H1 (cell line): Measurements from ENCODE around the gene LGALS9. TPM values are rescaled to one million over a fixed set of nuclear protein-coding genes. Genes with fewer than 3 reads are reported as not detected.

Source experiments
- CTCF ChIA-PET: fragments of 300-600 bp; sonication (Branson Sonifier 250); formaldehyde crosslinking; loops from one replicate; lab custom pipeline; 2021; ENCODE audit not compliant: partially characterized antibody; lab: Charles Lee
- POLR2A ChIA-PET: fragments of 300-600 bp; sonication (Branson Sonifier 250); formaldehyde crosslinking; loops from one replicate; lab custom pipeline; 2021; ENCODE audit warnings: inconsistent platforms; ENCODE audit not compliant: partially characterized antibody; lab: Charles Lee
- DNase-seq, 2 experiments: peaks; one replicate each; pipeline versions ENCODE4 v3.0.0 to v3.0.0-alpha.2; 2010 to 2022; ENCODE audit warnings: low spot score in 2 of 2, low read depth in 1 of 2, mixed read lengths in 1 of 2
- FAIRE-seq: peaks from 2 replicates; lab custom pipeline; 2011; peaks lifted over from hg19 to GRCh38; lab: Jason Lieb, UNC
- H2AFZ ChIP-seq: 2 replicates; pipeline ENCODE4 v1.8.1; 2012; ENCODE audit warnings: low read length, inconsistent platforms
- H2AK5ac ChIP-seq: 2 replicates; pipeline ENCODE4 v1.6.1; 2013; ENCODE audit warnings: low read depth, low read length
- H2BK120ac ChIP-seq: replicated peaks from 2 replicates; pipeline ENCODE3; 2013; ENCODE audit warnings: low read depth, low read length, inconsistent platforms
- H2BK12ac ChIP-seq: 2 replicates; pipeline ENCODE4 v1.6.1; 2013; ENCODE audit warnings: low read depth, low read length
- H2BK15ac ChIP-seq: 2 replicates; pipeline ENCODE4 v1.6.1; 2013; ENCODE audit warnings: low read length
- H2BK20ac ChIP-seq: 2 replicates; pipeline ENCODE4 v1.6.1; 2013; ENCODE audit warnings: low read length
- H2BK5ac ChIP-seq: 2 replicates; pipeline ENCODE4 v1.6.1; 2013; ENCODE audit warnings: low read depth, low read length
- H3K14ac ChIP-seq: 2 replicates; pipeline ENCODE4 v1.6.1; 2013; ENCODE audit warnings: inconsistent platforms; ENCODE audit not compliant: insufficient read length
- H3K18ac ChIP-seq: 2 replicates; pipeline ENCODE4 v1.6.1; 2013; ENCODE audit warnings: low read length; ENCODE audit errors: extremely low read depth
- H3K23ac ChIP-seq: 2 replicates; pipeline ENCODE4 v1.6.1; 2013; ENCODE audit warnings: inconsistent platforms; ENCODE audit not compliant: insufficient read length
- H3K23me2 ChIP-seq: 2 replicates; pipeline ENCODE4 v1.6.1; 2013; ENCODE audit warnings: low read depth, low read length
- H3K27ac ChIP-seq: 2 replicates; pipeline ENCODE4 v1.6.1; 2011; ENCODE audit warnings: low read depth, low read length, inconsistent platforms
- H3K27me3 ChIP-seq, 4 experiments: replicated peaks in 1 of 4; 1 replicate in 1 of 4; 2 replicates in 3 of 4; pipeline versions ENCODE4 v1.6.1 to v1.8.1; 2011 to 2013; ENCODE audit warnings: low read length in 3 of 4, mild to moderate bottlenecking in 3 of 4, inconsistent platforms in 2 of 4, mixed read lengths in 2 of 4, moderate library complexity in 1 of 4; ENCODE audit not compliant: control insufficient read depth in 3 of 4, insufficient read depth in 3 of 4; ENCODE audit errors: extremely low read depth in 1 of 4
- H3K36me3 ChIP-seq, 4 experiments: 2 replicates each; pipeline versions ENCODE4 v1.6.1 to v1.8.1; 2011 to 2013; ENCODE audit warnings: mild to moderate bottlenecking in 4 of 4, low read length in 3 of 4, moderate library complexity in 2 of 4, control low read depth in 1 of 4, inconsistent platforms in 1 of 4; ENCODE audit not compliant: insufficient read depth in 4 of 4, control insufficient read depth in 2 of 4
- H3K4ac ChIP-seq: replicated peaks from 2 replicates; pipeline ENCODE3; 2013; ENCODE audit warnings: low read length, low read depth, mixed read lengths, inconsistent platforms; ENCODE audit not compliant: insufficient read length
- H3K4me1 ChIP-seq, 4 experiments: replicated peaks in 1 of 4; 1 replicate in 1 of 4; 2 replicates in 3 of 4; pipeline versions ENCODE4 v1.6.1 to v1.8.1; 2011 to 2013; ENCODE audit warnings: low read length in 3 of 4, inconsistent platforms in 2 of 4, mixed read lengths in 1 of 4; ENCODE audit not compliant: insufficient read depth in 4 of 4, control insufficient read depth in 3 of 4
- H3K4me2 ChIP-seq, 2 experiments: 2 replicates each; pipeline versions ENCODE4 v1.6.1 to v1.8.1; 2011 to 2013; ENCODE audit warnings: low read depth in 2 of 2, low read length in 2 of 2, control low read depth in 1 of 2, inconsistent platforms in 1 of 2, mild to moderate bottlenecking in 1 of 2; ENCODE audit not compliant: insufficient read depth in 1 of 2
- H3K4me3 ChIP-seq, 4 experiments: fragments of 200-600, 300-600 bp in 1 of 4; sonication (generic), shearing (Covaris generic), sonication (Bioruptor Twin) in 1 of 4; 2 replicates each; pipeline versions ENCODE4 v1.5.1 to v1.8.1; 2011 to 2016; ENCODE audit warnings: low read length in 4 of 4, low read depth in 3 of 4, control low read depth in 2 of 4, inconsistent platforms in 2 of 4, mild to moderate bottlenecking in 2 of 4, mixed read lengths in 1 of 4, moderate library complexity in 1 of 4; ENCODE audit not compliant: insufficient read depth in 2 of 4; ENCODE audit errors: extremely low read depth in 1 of 4
- H3K56ac ChIP-seq: replicated peaks from 2 replicates; pipeline ENCODE3; 2013; ENCODE audit warnings: low read depth, mild to moderate bottlenecking, mixed read lengths, low read length, inconsistent platforms; ENCODE audit not compliant: insufficient read length
- H3K79me1 ChIP-seq: 2 replicates; pipeline ENCODE4 v1.6.1; 2013; ENCODE audit warnings: low read depth, low read length, control low read depth
- H3K79me2 ChIP-seq, 2 experiments: 2 replicates each; pipeline versions ENCODE4 v1.6.1 to v1.8.1; 2012 to 2013; ENCODE audit warnings: low read length in 2 of 2, mild to moderate bottlenecking in 2 of 2, inconsistent platforms in 1 of 2; ENCODE audit not compliant: insufficient read depth in 2 of 2, control insufficient read depth in 1 of 2
- H3K9ac ChIP-seq, 4 experiments: replicated peaks in 1 of 4; 1 replicate in 1 of 4; 2 replicates in 3 of 4; pipeline versions ENCODE4 v1.6.1 to v1.8.1; 2011 to 2013; ENCODE audit warnings: low read depth in 3 of 4, low read length in 3 of 4, control low read depth in 2 of 4, mild to moderate bottlenecking in 2 of 4, moderate library complexity in 2 of 4, inconsistent platforms in 1 of 4; ENCODE audit errors: extremely low read depth in 1 of 4
- H3K9me3 ChIP-seq, 2 experiments: 2 replicates each; pipeline versions ENCODE4 v1.6.1 to v1.8.1; 2012 to 2013; ENCODE audit warnings: mild to moderate bottlenecking in 2 of 2, moderate library complexity in 2 of 2, control low read depth in 1 of 2, inconsistent platforms in 1 of 2, low read depth in 1 of 2, low read length in 1 of 2, mixed read lengths in 1 of 2; ENCODE audit not compliant: insufficient read depth in 2 of 2
- H4K20me1 ChIP-seq, 2 experiments: replicated peaks in 1 of 2; 2 replicates each; pipeline versions ENCODE3 to v1.8.1; 2011 to 2013; ENCODE audit warnings: inconsistent platforms in 2 of 2, low read length in 2 of 2, mild to moderate bottlenecking in 1 of 2; ENCODE audit not compliant: insufficient read depth in 2 of 2, control insufficient read depth in 1 of 2
- H4K5ac ChIP-seq: 2 replicates; pipeline ENCODE4 v1.6.1; 2013; ENCODE audit warnings: low read length, low read depth, mixed read lengths, inconsistent platforms; ENCODE audit not compliant: insufficient read length
- H4K8ac ChIP-seq: 2 replicates; pipeline ENCODE4 v1.8.0; 2013; ENCODE audit warnings: mild to moderate bottlenecking, moderate library complexity, low read length, inconsistent platforms; ENCODE audit not compliant: insufficient read depth; ENCODE audit errors: extremely low read depth
- H4K91ac ChIP-seq: replicated peaks from 2 replicates; pipeline ENCODE3; 2013; ENCODE audit warnings: low read length, mixed read lengths, inconsistent platforms; ENCODE audit not compliant: insufficient read length
- BCL11A ChIP-seq, 2 experiments: IDR thresholded peaks; one replicate each; pipeline ENCODE4 v1.6.1; 2011; ENCODE audit warnings: low read depth in 2 of 2, low read length in 2 of 2, mild to moderate bottlenecking in 2 of 2
- NANOG ChIP-seq: IDR thresholded peaks from 2 replicates; pipeline ENCODE4 v1.6.1; 2011; ENCODE audit warnings: low read length, low read depth, mild to moderate bottlenecking, inconsistent platforms; ENCODE audit not compliant: insufficient read depth, poor library complexity, severe bottlenecking
- PHF8 ChIP-seq: fragments of 200-600 bp; sonication (generic); conservative IDR thresholded peaks from 2 replicates; pipeline ENCODE4 v1.7.1; 2012; ENCODE audit warnings: low read depth, mild to moderate bottlenecking, inconsistent platforms, low read length, moderate library complexity
- POLR2A ChIP-seq, 2 experiments: IDR thresholded peaks; 1 replicate in 1 of 2; 2 replicates in 1 of 2; pipeline ENCODE4 v1.6.1; 2011; ENCODE audit warnings: low read depth in 2 of 2, low read length in 2 of 2, mild to moderate bottlenecking in 2 of 2; ENCODE audit errors: control extremely low read depth in 1 of 2
- RAD21 ChIP-seq, 2 experiments: IDR thresholded peaks in 1 of 2; conservative IDR thresholded peaks in 1 of 2; 2 replicates each; pipeline ENCODE4 v1.6.1; 2011; ENCODE audit warnings: low read depth in 2 of 2, low read length in 2 of 2, improper control_type of control experiment in 1 of 2, inconsistent platforms in 1 of 2, mild to moderate bottlenecking in 1 of 2, moderate library complexity in 1 of 2
- SAP30 ChIP-seq: fragments of 300-600 bp; sonication (generic); IDR thresholded peaks from 2 replicates; pipeline ENCODE4 v1.7.1; 2012; ENCODE audit warnings: low read length, moderate library complexity, mild to moderate bottlenecking, inconsistent platforms; ENCODE audit not compliant: insufficient read depth, insufficient replicate concordance
- SP1 ChIP-seq: IDR thresholded peaks from 2 replicates; pipeline ENCODE4 v1.6.1; 2011; ENCODE audit warnings: low read depth, low read length
- SUZ12 ChIP-seq: fragments of 200-600 bp; sonication (generic); IDR thresholded peaks from 2 replicates; pipeline ENCODE4 v1.6.1; 2012; ENCODE audit warnings: mild to moderate bottlenecking, inconsistent platforms, low read length, moderate library complexity, mixed read lengths
- TAF1 ChIP-seq: IDR thresholded peaks from 2 replicates; pipeline ENCODE4 v1.6.1; 2011; ENCODE audit warnings: mild to moderate bottlenecking, low read depth, low read length
- TBP ChIP-seq: IDR thresholded peaks from 2 replicates; pipeline ENCODE4 v1.6.1; 2011; ENCODE audit warnings: low read depth, low read length, improper control_type of control experiment
- TCF12 ChIP-seq: IDR thresholded peaks from 2 replicates; pipeline ENCODE4 v1.6.1; 2011; ENCODE audit warnings: low read depth, mild to moderate bottlenecking, low read length
- TEAD4 ChIP-seq: IDR thresholded peaks from 2 replicates; pipeline ENCODE4 v1.6.1; 2012; ENCODE audit warnings: low read depth, low read length, inconsistent platforms, mixed read lengths
- WGBS, 2 experiments: shearing (Covaris generic) in 1 of 2; methylation state at CpG; one replicate each; pipeline versions ENCODE4 v1.1.6 to v1.1.7; 2013 to 2015; ENCODE audit warnings: low lambda C conversion rate in 2 of 2, mixed read lengths in 2 of 2, inconsistent platforms in 1 of 2, low coverage in 1 of 2, missing lambda C conversion rate in 1 of 2; ENCODE audit not compliant: insufficient replicate concordance in 2 of 2, insufficient coverage in 1 of 2, insufficient read length in 1 of 2; ENCODE audit errors: extremely low coverage in 1 of 2, missing lambda C conversion rate in 1 of 2; 5-methylcytosine and 5-hydroxymethylcytosine counted together
- polyA plus RNA-seq, 7 experiments: library from polyadenylated mRNA; depleted of rRNA in 3 of 7; stranded (reverse) in 5 of 7; unstranded in 2 of 7; fragments of >200 nt in 5 of 7; fragments of 200-250 nt in 2 of 7; gene quantifications; 1 replicate in 5 of 7; 2 replicates in 1 of 7; 4 replicates in 1 of 7; pipeline versions ENCODE4 v1.2.1 to v1.2.3, GENCODE V29; 2011 to 2013; ENCODE audit warnings: missing spikeins in 2 of 7, mixed read lengths in 2 of 7
- total RNA-seq: library from RNA; stranded (reverse); fragmentation: NEBNext Ultra II Directional; extraction: Animal tissue kit (Norgen Biotek cat#: 25700); gene quantifications from 2 replicates; pipeline ENCODE4 v1.2.1, GENCODE V29; 2021
- TF ChIP-seq, protein P1 (sequence below): IDR thresholded peaks from 2 replicates; pipeline ENCODE4 v1.6.1; 2011; ENCODE audit warnings: low read length, improper control_type of control experiment

The LGALS9 gene
- total and polyA plus RNA-seq, 2 of the 8 experiments (the other 6 are each of a cell fraction or from before 2014, with no cell fraction given), result 0.95 to 1.7 TPM

DNA sequence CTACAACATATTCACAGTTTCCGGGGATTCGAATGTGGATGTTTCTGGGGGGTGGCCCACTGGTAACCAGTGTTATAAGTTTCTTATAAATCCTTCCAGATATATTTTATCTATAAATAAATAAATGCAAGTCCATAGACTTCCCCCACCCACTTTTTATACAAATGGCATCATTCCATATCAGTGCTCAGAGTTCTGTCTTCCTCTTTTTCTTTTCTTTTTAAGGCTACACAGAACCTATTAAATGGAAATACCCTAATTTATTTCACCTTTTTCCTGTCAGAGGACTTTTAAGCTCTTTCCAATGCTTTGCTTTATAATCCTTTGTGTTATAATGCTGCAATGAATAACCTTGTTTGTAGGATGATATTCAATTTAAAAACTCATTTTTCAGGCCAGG, 3.8 kb downstream of the LGALS9 start:
- Histone ChIP-seq H3K9me3 (no peaks in the 10 kb centered on the region), H3K4ac (no peak overlapping the region), H3K27ac (no peak overlapping the region), H3K18ac (no peak overlapping the region), H2BK20ac (no peak overlapping the region), H2BK12ac (no peak overlapping the region), H4K5ac (no peak overlapping the region), H2BK5ac (no peak overlapping the region), H3K36me3 (no peaks in the 10 kb centered on the region), H3K14ac (no peak overlapping the region), H2BK120ac (no peak overlapping the region), H3K27me3 (no peaks in the 10 kb centered on the region), H4K8ac (no peak overlapping the region), H4K91ac (no peak overlapping the region), H3K9ac (no peak overlapping the region), H3K79me1 (no peaks in the 10 kb centered on the region), H3K23me2 (no peaks in the 10 kb centered on the region), H3K4me2 (no peak overlapping the region), H3K4me1 (peaks cover 0 to 4% (median 0%) of the 10 kb centered on the region in 4 experiments; a peak in 2 of 7 replicates), H4K20me1 (no peaks in the 10 kb centered on the region), H3K56ac (no peak overlapping the region), H2AFZ (no peak overlapping the region), H2AK5ac (no peak overlapping the region), H3K4me3 (no peak overlapping the region), H2BK15ac (no peak overlapping the region), H3K79me2 (no peaks in the 10 kb centered on the region), H3K23ac (no peak overlapping the region)
- ChIA-PET POLR2A (no interaction called here), CTCF (interaction anchor here (0.7 to 6.5 kb wide), 5 partner anchors 11 to 41 kb away, joined by 3 to 65 read pairs (median 3); no protein-coding TSS in a partner anchor)
- WGBS, 2 experiments, result 95% methylated on average over 2 of the region's 2 CpGs; no CpG with 5 or more reads in 1 of the 2 experiments
- FAIRE-seq (no peak), DNase-seq (no peak)
- no peak for TF ChIP-seq NANOG
- no peak for TF ChIP-seq SAP30
- TF ChIP-seq TAF1, result no peak
- TF ChIP-seq PHF8, result no peak
- TF ChIP-seq, protein P1, sequence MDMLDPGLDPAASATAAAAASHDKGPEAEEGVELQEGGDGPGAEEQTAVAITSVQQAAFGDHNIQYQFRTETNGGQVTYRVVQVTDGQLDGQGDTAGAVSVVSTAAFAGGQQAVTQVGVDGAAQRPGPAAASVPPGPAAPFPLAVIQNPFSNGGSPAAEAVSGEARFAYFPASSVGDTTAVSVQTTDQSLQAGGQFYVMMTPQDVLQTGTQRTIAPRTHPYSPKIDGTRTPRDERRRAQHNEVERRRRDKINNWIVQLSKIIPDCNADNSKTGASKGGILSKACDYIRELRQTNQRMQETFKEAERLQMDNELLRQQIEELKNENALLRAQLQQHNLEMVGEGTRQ, result no peak
- no peak for TF ChIP-seq SP1
- TF ChIP-seq TBP, result no peak
- no peak for TF ChIP-seq BCL11A (IDR thresholded peaks at IDR 0.05; ENCODE audit: low read depth in 2 of 2, low read length in 2 of 2)
- TF ChIP-seq TCF12, result no peak
- TF ChIP-seq POLR2A (IDR thresholded peaks at IDR 0.05; ENCODE audit: control extremely low read depth in 1 of 2, low read depth in 2 of 2, low read length in 2 of 2), result no peak
- TF ChIP-seq RAD21 (IDR thresholded peaks at IDR 0.05 in 1 of 2, conservative IDR thresholded peaks at IDR 0.05 in 1 of 2; ENCODE audit: low read depth in 2 of 2, low read length in 2 of 2), result no peak
- no peak for TF ChIP-seq SUZ12
- TF ChIP-seq TEAD4, result no peak
